HepG2 (cell line): ENCODE measurements around the gene ICAM5. TPM values are rescaled to one million over a fixed set of nuclear protein-coding genes. Genes with fewer than 3 reads are reported as not detected.

Experiments
- ATF1 ChIP-seq: IDR thresholded peaks from 2 replicates; pipeline ENCODE4 v1.6.1; 2016; ENCODE audit warnings: mild to moderate bottlenecking, control low read depth
- EED ChIP-seq: sonication (generic); formaldehyde crosslinking; IDR thresholded peaks from 2 replicates; pipeline ENCODE4 v1.5.0; 2020; ENCODE audit warnings: mild to moderate bottlenecking, missing genetic modification reagents
- EHMT2 ChIP-seq: fragments of 200-600 bp; sonication (generic); IDR thresholded peaks from 2 replicates; pipeline ENCODE4 v1.7.0; 2017; ENCODE audit warnings: antibody characterized with exemption, low read depth, low read length, borderline replicate concordance
- FOSL1 ChIP-seq: sonication (generic); formaldehyde crosslinking; IDR thresholded peaks from 2 replicates; pipeline ENCODE4 v1.9.0; 2021; ENCODE audit warnings: missing genetic modification reagents, borderline replicate concordance
- MTF2 ChIP-seq: sonication (generic); formaldehyde crosslinking; IDR thresholded peaks from 2 replicates; pipeline ENCODE4 v1.5.0; 2020; ENCODE audit warnings: missing genetic modification reagents, borderline replicate concordance
- THAP11 ChIP-seq: IDR thresholded peaks from 2 replicates; pipeline ENCODE4 v1.6.1; 2016; ENCODE audit warnings: missing biosample characterization, missing genetic modification reagents
- YY1 ChIP-seq: IDR thresholded peaks from 2 replicates; pipeline ENCODE4 v1.6.1; 2011; ENCODE audit warnings: low read length, low read depth, moderate library complexity, mild to moderate bottlenecking; ENCODE audit not compliant: insufficient read depth, insufficient replicate concordance
- ZBTB39 ChIP-seq: sonication (generic); formaldehyde crosslinking; IDR thresholded peaks from 2 replicates; pipeline ENCODE4 v1.5.0; 2020; ENCODE audit warnings: missing genetic modification reagents
- ZFY ChIP-seq: sonication (generic); formaldehyde crosslinking; IDR thresholded peaks from 2 replicates; pipeline ENCODE4 v1.4.0; 2020; ENCODE audit warnings: missing genetic modification reagents
- ZNF367 ChIP-seq: sonication (generic); formaldehyde crosslinking; IDR thresholded peaks from 2 replicates; pipeline ENCODE4 v1.4.0; 2020; ENCODE audit warnings: missing genetic modification reagents, borderline replicate concordance
- ZNF547 ChIP-seq: sonication (generic); formaldehyde crosslinking; IDR thresholded peaks from 2 replicates; pipeline ENCODE4 v1.5.1; 2020; ENCODE audit warnings: mild to moderate bottlenecking, missing genetic modification reagents
- ZNF605 ChIP-seq: sonication (generic); formaldehyde crosslinking; IDR thresholded peaks from 2 replicates; pipeline ENCODE4 v1.8.0; 2022; ENCODE audit warnings: mild to moderate bottlenecking, missing genetic modification reagents
- ZNF709 ChIP-seq: sonication (generic); formaldehyde crosslinking; IDR thresholded peaks from 2 replicates; pipeline ENCODE4 v1.5.0; 2020; ENCODE audit warnings: mild to moderate bottlenecking, missing genetic modification reagents
- ZSCAN20 ChIP-seq: sonication (generic); formaldehyde crosslinking; IDR thresholded peaks from 2 replicates; pipeline ENCODE4 v1.4.0; 2020; ENCODE audit warnings: missing genetic modification reagents, mild to moderate bottlenecking, borderline replicate concordance
- polyA plus RNA-seq, 8 experiments: library from polyadenylated mRNA; depleted of rRNA in 3 of 8; stranded (reverse) in 7 of 8; unstranded in 1 of 8; fragments of >200 nt; fragmentation: Illumina TruSeq in 4 of 8; extraction: Trizol in 4 of 8; gene quantifications; 2 replicates each; pipeline versions ENCODE4 v1.2.1 to v1.2.3, GENCODE V29; 2011 to 2016; ENCODE audit warnings: low read depth in 4 of 8, missing spikeins in 1 of 8, mixed read lengths in 1 of 8; ENCODE audit not compliant: insufficient read depth in 1 of 8
- total RNA-seq, 5 experiments: library from RNA; depleted of rRNA; stranded (reverse); fragments of >200 nt; fragmentation: Illumina TruSeq; extraction: Trizol; gene quantifications; 2 replicates each; pipeline ENCODE4 v1.2.3, GENCODE V29; 2016; ENCODE audit warnings: low read depth in 1 of 5
- TF ChIP-seq, protein P1 (sequence below): sonication (generic); formaldehyde crosslinking; IDR thresholded peaks from 2 replicates; pipeline ENCODE4; 2020; ENCODE audit warnings: missing genetic modification reagents, mild to moderate bottlenecking, borderline replicate concordance
- TF ChIP-seq, protein P2 (sequence below): sonication (generic); formaldehyde crosslinking; IDR thresholded peaks from 2 replicates; pipeline ENCODE4 v1.8.0; 2022; ENCODE audit warnings: mild to moderate bottlenecking, missing genetic modification reagents, moderate library complexity
- TF ChIP-seq, protein P3 (sequence below): sonication (generic); formaldehyde crosslinking; IDR thresholded peaks from 2 replicates; pipeline ENCODE4 v1.4.0; 2020; ENCODE audit warnings: missing genetic modification reagents
- TF ChIP-seq, protein P4 (sequence below): sonication (generic); formaldehyde crosslinking; conservative IDR thresholded peaks from 2 replicates; pipeline ENCODE4 v1.8.0; 2022; ENCODE audit warnings: mild to moderate bottlenecking, moderate library complexity, missing genetic modification reagents

The ICAM5 gene
- total and polyA plus RNA-seq, 2 of the 13 experiments (the other 11 are each of a cell fraction or from before 2014, with no cell fraction given), result 0.46 to 1.6 TPM

DNA sequence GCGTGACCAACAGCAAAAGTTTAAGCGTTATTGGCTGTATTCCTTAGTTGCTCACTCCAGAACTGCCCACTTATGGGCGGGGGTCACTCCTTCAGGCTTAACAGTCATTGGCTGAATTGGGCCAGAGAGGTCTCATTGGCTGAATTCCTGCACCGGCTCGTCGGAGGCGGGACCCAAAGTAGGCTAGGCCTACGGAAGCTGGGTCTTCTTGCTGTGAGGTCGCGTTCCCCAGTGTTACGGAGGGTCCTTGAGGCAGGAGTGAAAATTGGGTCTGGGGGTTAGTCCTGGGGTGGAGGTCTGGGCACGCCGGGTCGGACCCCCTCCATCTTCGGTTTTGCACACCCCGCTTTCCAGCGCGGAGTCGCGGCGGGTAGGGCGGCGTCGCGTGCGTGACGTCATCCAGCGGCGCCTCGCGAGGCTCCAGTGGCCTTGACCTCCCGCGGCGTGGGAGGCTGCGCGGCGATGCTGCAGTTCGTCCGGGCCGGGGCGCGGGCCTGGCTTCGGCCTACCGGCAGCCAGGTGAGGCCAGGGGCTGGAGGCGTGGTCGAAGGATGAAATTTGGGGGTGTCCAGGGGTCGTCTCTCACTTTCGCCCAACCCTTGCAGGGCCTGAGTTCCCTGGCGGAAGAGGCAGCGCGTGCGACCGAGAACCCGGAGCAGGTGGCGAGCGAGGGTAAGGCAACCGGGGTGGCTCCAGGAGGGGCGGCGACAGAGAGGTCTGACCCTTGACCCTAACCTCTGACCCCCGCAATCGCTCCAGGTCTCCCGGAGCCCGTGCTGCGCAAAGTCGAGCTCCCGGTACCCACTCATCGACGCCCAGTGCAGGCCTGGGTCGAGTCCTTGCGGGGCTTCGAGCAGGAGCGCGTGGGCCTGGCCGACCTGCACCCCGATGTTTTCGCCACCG is 37.7 kb upstream of the ICAM5 start, which contains the start of gene MRPL4 (continued):
- TF ChIP-seq EED, result peak; percentile 96; the same call in 1 of the 2 replicates
- TF ChIP-seq ZNF605, result peak; percentile 91
- peak; percentile 98 for TF ChIP-seq ATF1
- peak; percentile 92 for TF ChIP-seq ZNF547
- no peak; the same call in 1 of the 2 replicates for TF ChIP-seq ZNF367
- peak; percentile 82 for TF ChIP-seq ZNF709
- TF ChIP-seq, protein P1, sequence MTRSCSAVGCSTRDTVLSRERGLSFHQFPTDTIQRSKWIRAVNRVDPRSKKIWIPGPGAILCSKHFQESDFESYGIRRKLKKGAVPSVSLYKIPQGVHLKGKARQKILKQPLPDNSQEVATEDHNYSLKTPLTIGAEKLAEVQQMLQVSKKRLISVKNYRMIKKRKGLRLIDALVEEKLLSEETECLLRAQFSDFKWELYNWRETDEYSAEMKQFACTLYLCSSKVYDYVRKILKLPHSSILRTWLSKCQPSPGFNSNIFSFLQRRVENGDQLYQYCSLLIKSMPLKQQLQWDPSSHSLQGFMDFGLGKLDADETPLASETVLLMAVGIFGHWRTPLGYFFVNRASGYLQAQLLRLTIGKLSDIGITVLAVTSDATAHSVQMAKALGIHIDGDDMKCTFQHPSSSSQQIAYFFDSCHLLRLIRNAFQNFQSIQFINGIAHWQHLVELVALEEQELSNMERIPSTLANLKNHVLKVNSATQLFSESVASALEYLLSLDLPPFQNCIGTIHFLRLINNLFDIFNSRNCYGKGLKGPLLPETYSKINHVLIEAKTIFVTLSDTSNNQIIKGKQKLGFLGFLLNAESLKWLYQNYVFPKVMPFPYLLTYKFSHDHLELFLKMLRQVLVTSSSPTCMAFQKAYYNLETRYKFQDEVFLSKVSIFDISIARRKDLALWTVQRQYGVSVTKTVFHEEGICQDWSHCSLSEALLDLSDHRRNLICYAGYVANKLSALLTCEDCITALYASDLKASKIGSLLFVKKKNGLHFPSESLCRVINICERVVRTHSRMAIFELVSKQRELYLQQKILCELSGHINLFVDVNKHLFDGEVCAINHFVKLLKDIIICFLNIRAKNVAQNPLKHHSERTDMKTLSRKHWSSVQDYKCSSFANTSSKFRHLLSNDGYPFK (CRISPR knock-in tag), result peak; percentile 71; the same call in 1 of the 2 replicates
- peak; percentile 92; the same call in 1 of the 2 replicates for TF ChIP-seq MTF2 (CRISPR knock-in tag)
- peak; percentile 100 for TF ChIP-seq ZFY (CRISPR knock-in tag)
- peak; percentile 95 for TF ChIP-seq ZBTB39
- TF ChIP-seq YY1, result peak; percentile 66
- no peak for TF ChIP-seq EHMT2
- peak; percentile 84; the same call in 1 of the 2 replicates for TF ChIP-seq ZSCAN20 (CRISPR knock-in tag)
- TF ChIP-seq, protein P2, sequence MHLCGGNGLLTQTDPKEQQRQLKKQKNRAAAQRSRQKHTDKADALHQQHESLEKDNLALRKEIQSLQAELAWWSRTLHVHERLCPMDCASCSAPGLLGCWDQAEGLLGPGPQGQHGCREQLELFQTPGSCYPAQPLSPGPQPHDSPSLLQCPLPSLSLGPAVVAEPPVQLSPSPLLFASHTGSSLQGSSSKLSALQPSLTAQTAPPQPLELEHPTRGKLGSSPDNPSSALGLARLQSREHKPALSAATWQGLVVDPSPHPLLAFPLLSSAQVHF (CRISPR knock-in tag), result 0 out of 2 replicates have a peak, but pooled peaks have one; percentile 85
- peak; percentile 94 for TF ChIP-seq THAP11 (CRISPR knock-in tag)
- TF ChIP-seq, protein P3, sequence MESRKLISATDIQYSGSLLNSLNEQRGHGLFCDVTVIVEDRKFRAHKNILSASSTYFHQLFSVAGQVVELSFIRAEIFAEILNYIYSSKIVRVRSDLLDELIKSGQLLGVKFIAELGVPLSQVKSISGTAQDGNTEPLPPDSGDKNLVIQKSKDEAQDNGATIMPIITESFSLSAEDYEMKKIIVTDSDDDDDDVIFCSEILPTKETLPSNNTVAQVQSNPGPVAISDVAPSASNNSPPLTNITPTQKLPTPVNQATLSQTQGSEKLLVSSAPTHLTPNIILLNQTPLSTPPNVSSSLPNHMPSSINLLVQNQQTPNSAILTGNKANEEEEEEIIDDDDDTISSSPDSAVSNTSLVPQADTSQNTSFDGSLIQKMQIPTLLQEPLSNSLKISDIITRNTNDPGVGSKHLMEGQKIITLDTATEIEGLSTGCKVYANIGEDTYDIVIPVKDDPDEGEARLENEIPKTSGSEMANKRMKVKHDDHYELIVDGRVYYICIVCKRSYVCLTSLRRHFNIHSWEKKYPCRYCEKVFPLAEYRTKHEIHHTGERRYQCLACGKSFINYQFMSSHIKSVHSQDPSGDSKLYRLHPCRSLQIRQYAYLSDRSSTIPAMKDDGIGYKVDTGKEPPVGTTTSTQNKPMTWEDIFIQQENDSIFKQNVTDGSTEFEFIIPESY (CRISPR knock-in tag), result no peak; the same call in 1 of the 2 replicates
- no peak for TF ChIP-seq FOSL1 (CRISPR knock-in tag)
- TF ChIP-seq, protein P4, sequence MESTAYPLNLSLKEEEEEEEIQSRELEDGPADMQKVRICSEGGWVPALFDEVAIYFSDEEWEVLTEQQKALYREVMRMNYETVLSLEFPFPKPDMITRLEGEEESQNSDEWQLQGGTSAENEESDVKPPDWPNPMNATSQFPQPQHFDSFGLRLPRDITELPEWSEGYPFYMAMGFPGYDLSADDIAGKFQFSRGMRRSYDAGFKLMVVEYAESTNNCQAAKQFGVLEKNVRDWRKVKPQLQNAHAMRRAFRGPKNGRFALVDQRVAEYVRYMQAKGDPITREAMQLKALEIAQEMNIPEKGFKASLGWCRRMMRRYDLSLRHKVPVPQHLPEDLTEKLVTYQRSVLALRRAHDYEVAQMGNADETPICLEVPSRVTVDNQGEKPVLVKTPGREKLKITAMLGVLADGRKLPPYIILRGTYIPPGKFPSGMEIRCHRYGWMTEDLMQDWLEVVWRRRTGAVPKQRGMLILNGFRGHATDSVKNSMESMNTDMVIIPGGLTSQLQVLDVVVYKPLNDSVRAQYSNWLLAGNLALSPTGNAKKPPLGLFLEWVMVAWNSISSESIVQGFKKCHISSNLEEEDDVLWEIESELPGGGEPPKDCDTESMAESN (CRISPR knock-in tag), result peak; percentile 92
